Measurements from ENCODE around the gene UNCX. TPM values are rescaled to one million over a fixed set of nuclear protein-coding genes. Genes with fewer than 3 reads are reported as not detected.
"Not testable (repeated sequence)": the region's sequence is repeated elsewhere in the genome, so short reads cannot be mapped to it uniquely, and the experiment has no call there.

UNCX gene
- total RNA-seq, 2 experiments from 2014 or later: not detected

GRCh38 chr7:1189986-1190772, 42.5 kb upstream of the UNCX start:
- POLR2A ChIA-PET: no interaction called here
- DNase-seq: no peak
- ATAC-seq (ENCODE audit: poor library complexity): no peak
- H3K27ac Mint-ChIP-seq: no peak overlapping the region
- Histone ChIP-seq H3K4me3 (ENCODE audit: low read length) (no peak overlapping the region), H3K9me3 (ENCODE audit: control insufficient read depth in 1 of 2, insufficient read depth in 1 of 2, low read length in 2 of 2) (peaks cover 0 to 3% of the 10 kb centered on the region in 2 experiments), H3K36me3 (ENCODE audit: insufficient read depth, low read length) (no peaks in the 10 kb centered on the region), H3K27me3 (ENCODE audit: control insufficient read depth in 1 of 2, insufficient read depth in 2 of 2, low read length in 2 of 2) (no peaks in the 10 kb centered on the region), H3K27ac (ENCODE audit: low read depth in 1 of 2, low read length in 2 of 2) (no peak overlapping the region), H3K4me1 (ENCODE audit: insufficient read depth, low read length) (peaks cover 9% of the 10 kb centered on the region)
- CTCF ChIA-PET: no interaction called here
- peaks cover 10% of the 10 kb centered on the region for H3K4me1 Mint-ChIP-seq (ENCODE audit: low read depth)
- H3K36me3 Mint-ChIP-seq (ENCODE audit: low read depth): no peaks in the 10 kb centered on the region
- TF ChIP-seq CTCF (IDR thresholded peaks at IDR 0.05): no peak
- no peak overlapping the region for H3K4me3 Mint-ChIP-seq
- no peaks in the 10 kb centered on the region for H3K9me3 Mint-ChIP-seq
- intact Hi-C loops (cut with DNase I, micrococcal nuclease): loop anchor here in 1 of 2 experiments (5.0 kb wide), 1 partner anchor 242 kb away; no protein-coding TSS in a partner anchor
- H3K27me3 Mint-ChIP-seq: peaks cover 31% of the 10 kb centered on the region

- TF ChIP-seq CTCF (IDR thresholded peaks at IDR 0.05): no peak
- no peaks in the 10 kb centered on the region for H3K9me3 Mint-ChIP-seq
- peaks cover 9% of the 10 kb centered on the region for H3K4me1 ChIP-seq (ENCODE audit: insufficient read depth, low read length)
- no peaks in the 10 kb centered on the region for H3K36me3 ChIP-seq (ENCODE audit: insufficient read depth, low read length)
- no peak overlapping the region for H3K27ac ChIP-seq (ENCODE audit: low read depth in 1 of 2, low read length in 2 of 2)
- ChIA-PET POLR2A (no interaction called here), CTCF (no interaction called here)
- H3K27me3 ChIP-seq (ENCODE audit: control insufficient read depth in 1 of 2, insufficient read depth in 2 of 2, low read length in 2 of 2): no peaks in the 10 kb centered on the region
- H3K36me3 Mint-ChIP-seq (ENCODE audit: low read depth): no peaks in the 10 kb centered on the region
- H3K4me1 Mint-ChIP-seq (ENCODE audit: low read depth): peaks cover 10% of the 10 kb centered on the region
- DNase-seq: peak in 3 of 14 experiments; percentile 25 to 48 (median 40)
- intact Hi-C loops (cut with DNase I, micrococcal nuclease): loop anchor here in 1 of 2 experiments (5.0 kb wide), 1 partner anchor 240 kb away; no protein-coding TSS in a partner anchor
- no peak overlapping the region for H3K4me3 ChIP-seq (ENCODE audit: low read length)
- peaks cover 0 to 3% of the 10 kb centered on the region in 2 experiments for H3K9me3 ChIP-seq (ENCODE audit: control insufficient read depth in 1 of 2, insufficient read depth in 1 of 2, low read length in 2 of 2)
- H3K27me3 Mint-ChIP-seq: peaks cover 23% of the 10 kb centered on the region
- no peak overlapping the region for H3K4me3 Mint-ChIP-seq
- H3K27ac Mint-ChIP-seq: no peak overlapping the region
- ATAC-seq (ENCODE audit: poor library complexity): peak; percentile 29
These were observed 40.4 kb upstream of the UNCX start for GRCh38 chr7:1192171-1192676.

- Mint-ChIP-seq H3K9me3 (no peaks in the 10 kb centered on the region), H3K4me3 (no peak overlapping the region), H3K27ac (no peak overlapping the region), H3K4me1 (ENCODE audit: low read depth) (peaks cover 10% of the 10 kb centered on the region), H3K27me3 (peaks cover 17% of the 10 kb centered on the region), H3K36me3 (ENCODE audit: low read depth) (no peaks in the 10 kb centered on the region)
- ATAC-seq (ENCODE audit: poor library complexity) (peak; percentile 68), DNase-seq (peak in 11 of 14 experiments; percentile 11 to 56 (median 37))
- no peaks in the 10 kb centered on the region for H3K36me3 ChIP-seq (ENCODE audit: insufficient read depth, low read length)
- TF ChIP-seq CTCF (IDR thresholded peaks at IDR 0.05): no peak
- peaks cover 0 to 3% of the 10 kb centered on the region in 2 experiments for H3K9me3 ChIP-seq (ENCODE audit: control insufficient read depth in 1 of 2, insufficient read depth in 1 of 2, low read length in 2 of 2)
- no peaks in the 10 kb centered on the region for H3K27me3 ChIP-seq (ENCODE audit: control insufficient read depth in 1 of 2, insufficient read depth in 2 of 2, low read length in 2 of 2)
- intact Hi-C loops (cut with DNase I, micrococcal nuclease): loop anchor here in 1 of 2 experiments (5.0 kb wide), 1 partner anchor 238 kb away; no protein-coding TSS in a partner anchor
- H3K27ac ChIP-seq (ENCODE audit: low read depth in 1 of 2, low read length in 2 of 2): no peak overlapping the region
- no peak overlapping the region for H3K4me3 ChIP-seq (ENCODE audit: low read length)
- peaks cover 9% of the 10 kb centered on the region for H3K4me1 ChIP-seq (ENCODE audit: insufficient read depth, low read length)
- ChIA-PET POLR2A (interaction anchor here (0.9 kb wide), 1 partner anchor 223 kb away, joined by 3 read pairs; no protein-coding TSS in a partner anchor), CTCF (no interaction called here)
These were observed 38.9 kb upstream of the UNCX start for GRCh38 chr7:1193593-1194424.

- H3K36me3 Mint-ChIP-seq (ENCODE audit: low read depth); CTCF ChIA-PET; H3K9me3 Mint-ChIP-seq: not testable (repeated sequence)
These were observed 36.2 kb upstream of the UNCX start for GRCh38 chr7:1196441-1196840.

More at GRCh38 chr7:1196441-1196840, 36.2 kb upstream of the UNCX start:
- H3K4me1 Mint-ChIP-seq (ENCODE audit: low read depth); H3K4me3 ChIP-seq (ENCODE audit: low read length); H3K27ac ChIP-seq (ENCODE audit: low read depth in 1 of 2, low read length in 2 of 2); POLR2A ChIA-PET; H3K27me3 ChIP-seq (ENCODE audit: control insufficient read depth in 1 of 2, insufficient read depth in 2 of 2, low read length in 2 of 2); H3K4me1 ChIP-seq (ENCODE audit: insufficient read depth, low read length); ATAC-seq (ENCODE audit: poor library complexity); intact Hi-C loops (cut with DNase I, micrococcal nuclease); H3K36me3 ChIP-seq (ENCODE audit: insufficient read depth, low read length); H3K4me3 Mint-ChIP-seq; H3K27ac Mint-ChIP-seq; H3K9me3 ChIP-seq (ENCODE audit: control insufficient read depth in 1 of 2, insufficient read depth in 1 of 2, low read length in 2 of 2): not testable (repeated sequence)
- DNase-seq: peak in 1 of 14 experiments; percentile 70
- peaks cover 11% of the 10 kb centered on the region for H3K27me3 Mint-ChIP-seq
